T-helper 17 cell (primary cell): ENCODE results near the gene TCF20. TPM values are rescaled to one million over a fixed set of nuclear protein-coding genes. Genes with fewer than 3 reads are reported as not detected.

Source experiments
- ATAC-seq: fragments of 150-1000 bp; cut with Tn5 transposase; 2 replicates; pipeline ENCODE4 v1.10.0; 2021; ENCODE audit warnings: mild to moderate bottlenecking, moderate library complexity
- DNase-seq, 3 donors: peaks; one replicate each; pipeline versions ENCODE4 v3.0.0 to v3.0.0-alpha.2; 2020 to 2021
- H3K9me3 ChIP-seq: one replicate; pipeline ENCODE4 v1.7.0; 2013; ENCODE audit warnings: low read length, mild to moderate bottlenecking; ENCODE audit not compliant: control insufficient read depth, poor library complexity, severe bottlenecking
- H3K27ac Mint-ChIP-seq: one replicate; pipeline ENCODE4 v1.8.0; 2022; ENCODE audit warnings: mild to moderate bottlenecking, moderate library complexity, mixed read lengths
- H3K27me3 Mint-ChIP-seq: one replicate; pipeline ENCODE4 v1.8.0; 2022; ENCODE audit warnings: mixed read lengths
- H3K36me3 Mint-ChIP-seq: one replicate; pipeline ENCODE4 v1.8.0; 2022; ENCODE audit warnings: low read depth, mixed read lengths
- H3K4me1 Mint-ChIP-seq: one replicate; pipeline ENCODE4 v1.8.0; 2022; ENCODE audit warnings: mild to moderate bottlenecking, mixed read lengths
- H3K4me3 Mint-ChIP-seq: one replicate; pipeline ENCODE4 v1.8.0; 2022; ENCODE audit warnings: mild to moderate bottlenecking, moderate library complexity, mixed read lengths
- total RNA-seq, 4 donors: library from RNA in 2 of 4; stranded (reverse) in 2 of 4; gene quantifications; one replicate each; pipeline ENCODE4 v1.2.3 and lab custom pipeline; 2022 to 2026

Gene TCF20
- total RNA-seq, 2 donors from 2014 or later: 68.7 to 81.9 TPM

- DNase-seq (no peak), ATAC-seq (no peak)
- H3K4me1 Mint-ChIP-seq: peaks cover 41% of the 10 kb centered on the region
- H3K4me3 Mint-ChIP-seq: no peak overlapping the region
- no peaks in the 10 kb centered on the region for H3K27me3 Mint-ChIP-seq
- no peaks in the 10 kb centered on the region for H3K9me3 ChIP-seq
- H3K36me3 Mint-ChIP-seq: no peaks in the 10 kb centered on the region
- H3K27ac Mint-ChIP-seq: peak overlapping the region; percentile 9
Observed at GRCh38 chr22:42307806-42308563, 37.5 kb upstream of the TCF20 start.

DNA sequence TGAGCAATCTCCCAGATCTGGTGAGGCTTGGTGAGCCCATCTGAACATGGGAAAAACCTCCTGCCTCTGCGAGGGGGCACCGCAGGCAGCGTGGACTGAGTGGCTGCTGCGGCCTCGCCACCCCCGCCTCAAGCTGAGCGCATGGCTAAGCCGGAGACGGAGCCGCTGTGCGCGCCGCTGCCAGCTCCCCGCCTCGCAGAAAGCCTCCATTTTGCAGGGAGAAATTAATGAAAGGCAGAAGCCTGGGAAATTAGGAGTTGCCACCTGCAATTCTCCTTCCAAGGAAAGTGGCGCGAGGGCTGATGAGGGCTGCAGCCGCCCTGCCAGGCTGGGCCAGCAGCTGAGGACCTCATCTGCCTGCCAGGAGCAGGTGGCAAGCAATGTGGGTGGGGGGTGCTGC, 35.6 kb upstream of the TCF20 start:
- H3K4me1 Mint-ChIP-seq: peaks cover 46% of the 10 kb centered on the region

GRCh38 chr22:42304324-42304790, 33.9 kb upstream of the TCF20 start:
- H3K36me3 Mint-ChIP-seq: no peaks in the 10 kb centered on the region
- ATAC-seq: no peak
- no peaks in the 10 kb centered on the region for H3K9me3 ChIP-seq
- peak overlapping the region; percentile 34 for H3K27ac Mint-ChIP-seq
- no peaks in the 10 kb centered on the region for H3K27me3 Mint-ChIP-seq
- H3K4me3 Mint-ChIP-seq: peak overlapping the region; percentile 39
- peaks cover 54% of the 10 kb centered on the region for H3K4me1 Mint-ChIP-seq
- no peak for DNase-seq

More for the DNA sequence above, 35.6 kb upstream of the TCF20 start:
- no peak for DNase-seq
- no peak for ATAC-seq
- H3K36me3 Mint-ChIP-seq: no peaks in the 10 kb centered on the region
- no peak overlapping the region for H3K27ac Mint-ChIP-seq
- H3K4me3 Mint-ChIP-seq: no peak overlapping the region
- H3K27me3 Mint-ChIP-seq: no peaks in the 10 kb centered on the region
- H3K9me3 ChIP-seq: no peaks in the 10 kb centered on the region

GRCh38 chr22:42303396-42304323, 33.2 kb upstream of the TCF20 start:
- Mint-ChIP-seq H3K27me3 (no peaks in the 10 kb centered on the region), H3K36me3 (no peaks in the 10 kb centered on the region), H3K27ac (peak overlapping the region; percentile 34), H3K4me1 (peaks cover 58% of the 10 kb centered on the region), H3K4me3 (peak overlapping the region; percentile 53)
- no peak for DNase-seq
- peak; percentile 22 for ATAC-seq
- H3K9me3 ChIP-seq: no peaks in the 10 kb centered on the region

DNA sequence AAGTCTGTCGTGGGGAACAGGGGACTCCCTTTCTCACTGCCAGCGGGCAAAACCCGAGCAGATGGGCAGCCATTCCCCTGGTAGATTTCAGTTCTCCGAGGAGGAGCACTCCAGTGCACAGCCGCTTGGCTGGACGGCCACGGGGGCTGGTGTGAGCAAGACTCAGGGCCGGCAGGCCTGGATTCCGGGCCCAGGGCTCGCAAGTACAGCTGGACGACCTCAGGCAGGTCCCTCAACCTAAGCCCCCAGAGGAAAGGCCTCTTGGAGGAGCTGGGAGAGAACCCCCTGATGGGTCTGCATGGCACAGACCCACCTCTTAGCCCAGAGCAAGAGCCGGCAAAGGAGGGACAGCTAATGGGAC, 31.3 kb upstream of the TCF20 start:
- Mint-ChIP-seq H3K27me3 (no peaks in the 10 kb centered on the region), H3K36me3 (no peaks in the 10 kb centered on the region), H3K27ac (peak overlapping the region; percentile 94), H3K4me3 (no peak overlapping the region), H3K4me1 (peaks cover 62% of the 10 kb centered on the region)
- no peak for ATAC-seq
- no peaks in the 10 kb centered on the region for H3K9me3 ChIP-seq
- DNase-seq: no peak

DNA sequence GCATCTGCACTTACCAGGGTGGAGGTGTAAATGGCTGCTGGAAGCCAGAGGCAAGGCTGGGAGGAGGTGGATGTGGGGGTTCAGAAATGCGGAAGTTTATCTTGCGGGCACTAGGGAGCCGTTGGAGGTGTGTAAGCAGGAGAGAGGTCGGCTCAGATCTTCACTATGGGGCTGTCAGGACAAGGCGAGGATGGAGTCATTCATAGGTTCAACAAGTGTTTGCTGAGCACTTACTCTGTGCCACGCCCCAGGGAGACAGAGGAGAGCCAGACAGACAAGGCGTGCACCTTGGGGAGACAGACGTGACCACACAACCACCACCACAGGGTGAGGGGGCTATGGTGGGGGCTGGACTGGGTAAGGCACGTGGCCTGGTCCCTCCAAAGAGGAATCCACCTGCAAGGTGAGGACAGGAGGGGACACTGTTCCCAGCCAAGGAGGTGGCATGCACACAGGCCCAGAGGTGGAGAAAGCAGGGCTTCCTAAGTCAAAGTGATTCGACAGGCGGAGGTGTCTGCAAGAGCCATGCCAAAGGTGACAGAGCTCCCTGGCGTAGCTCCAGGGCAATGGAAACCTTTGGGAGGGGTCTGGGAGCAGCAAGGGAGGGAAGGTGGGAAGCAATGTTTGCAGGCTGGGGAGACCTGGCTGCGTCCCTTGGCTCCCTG, 30.8 kb upstream of the TCF20 start:
- no peaks in the 10 kb centered on the region for H3K27me3 Mint-ChIP-seq
- H3K27ac Mint-ChIP-seq: peak overlapping the region; percentile 94
- peaks cover 64% of the 10 kb centered on the region for H3K4me1 Mint-ChIP-seq
- ATAC-seq (no peak), DNase-seq (no peak)
- peak overlapping the region; percentile 89 for H3K4me3 Mint-ChIP-seq
- no peaks in the 10 kb centered on the region for H3K36me3 Mint-ChIP-seq
- H3K9me3 ChIP-seq: no peaks in the 10 kb centered on the region

GRCh38 chr22:42300259-42301076, 30.0 kb upstream of the TCF20 start:
- no peaks in the 10 kb centered on the region for H3K36me3 Mint-ChIP-seq
- DNase-seq (peak in 1 of 3 donors; percentile 28), ATAC-seq (peak; percentile 88)
- H3K9me3 ChIP-seq: no peaks in the 10 kb centered on the region
- no peaks in the 10 kb centered on the region for H3K27me3 Mint-ChIP-seq
- H3K4me1 Mint-ChIP-seq: peaks cover 67% of the 10 kb centered on the region
- H3K4me3 Mint-ChIP-seq: peak overlapping the region; percentile 89
- peak overlapping the region; percentile 94 for H3K27ac Mint-ChIP-seq

DNA sequence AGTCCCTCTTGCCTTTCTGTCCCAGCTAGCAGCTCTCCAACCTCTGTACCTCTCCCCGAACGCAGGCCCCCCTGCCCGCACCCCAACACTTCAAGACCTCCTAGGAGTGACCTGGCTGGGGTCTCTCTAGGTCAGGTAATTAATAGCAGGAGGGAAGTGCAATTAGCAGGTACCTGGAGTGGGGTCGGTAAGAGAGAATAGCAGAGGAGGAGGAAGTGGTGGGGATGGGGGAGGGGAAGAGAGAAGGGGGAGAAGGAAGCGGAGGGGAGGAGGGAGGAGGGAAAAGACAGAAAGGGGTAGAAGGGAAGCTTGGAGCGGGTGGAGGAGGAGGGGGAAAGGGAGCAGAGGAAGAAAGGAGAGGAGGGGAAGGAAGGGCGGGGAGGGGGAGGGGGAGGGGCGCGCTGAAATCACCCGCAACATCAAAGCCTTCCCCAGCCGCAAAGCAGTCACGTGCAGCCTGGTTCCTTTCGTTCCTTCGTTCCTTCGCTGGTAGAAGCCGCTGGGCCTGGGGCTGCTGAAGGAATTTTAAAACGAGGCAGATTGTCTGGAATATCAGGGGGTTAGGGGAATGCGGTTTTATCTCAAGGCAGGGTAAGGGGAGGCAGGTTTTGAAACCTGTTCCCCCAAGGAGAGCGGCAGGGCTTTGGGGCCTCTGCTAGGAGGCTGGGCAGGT, 29.3 kb upstream of the TCF20 start:
- Mint-ChIP-seq H3K36me3 (no peaks in the 10 kb centered on the region), H3K4me3 (peak overlapping the region; percentile 89), H3K4me1 (peaks cover 64% of the 10 kb centered on the region), H3K27me3 (no peaks in the 10 kb centered on the region), H3K27ac (peak overlapping the region; percentile 94)
- DNase-seq (peak in 2 of 3 donors; percentile 55 to 59), ATAC-seq (peak; percentile 54)
- H3K9me3 ChIP-seq: no peaks in the 10 kb centered on the region

DNA sequence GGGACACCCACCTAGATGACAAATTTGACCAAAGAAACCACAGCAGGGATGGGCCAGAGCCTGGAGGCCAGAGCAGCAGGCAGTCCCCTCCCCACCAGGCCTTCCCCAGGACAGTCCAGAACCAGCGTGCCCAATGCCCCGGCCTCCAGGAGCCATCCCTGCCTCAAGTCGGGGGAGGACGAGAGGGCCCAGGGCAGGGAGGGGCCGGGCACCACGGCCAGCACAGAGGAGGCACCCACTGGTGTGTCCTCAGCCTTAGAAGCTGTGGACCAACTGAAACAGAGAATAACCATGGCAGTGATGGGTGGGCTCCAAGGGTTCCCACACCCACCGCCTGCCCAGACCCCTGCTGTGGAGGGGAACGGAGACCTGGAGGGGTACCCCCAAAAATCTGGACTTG, 28.3 kb upstream of the TCF20 start:
- no peaks in the 10 kb centered on the region for H3K9me3 ChIP-seq
- ATAC-seq (no peak), DNase-seq (no peak)
- Mint-ChIP-seq H3K36me3 (no peaks in the 10 kb centered on the region), H3K27ac (peak overlapping the region; percentile 94), H3K27me3 (no peaks in the 10 kb centered on the region), H3K4me1 (peaks cover 62% of the 10 kb centered on the region), H3K4me3 (peak overlapping the region; percentile 56)

DNA sequence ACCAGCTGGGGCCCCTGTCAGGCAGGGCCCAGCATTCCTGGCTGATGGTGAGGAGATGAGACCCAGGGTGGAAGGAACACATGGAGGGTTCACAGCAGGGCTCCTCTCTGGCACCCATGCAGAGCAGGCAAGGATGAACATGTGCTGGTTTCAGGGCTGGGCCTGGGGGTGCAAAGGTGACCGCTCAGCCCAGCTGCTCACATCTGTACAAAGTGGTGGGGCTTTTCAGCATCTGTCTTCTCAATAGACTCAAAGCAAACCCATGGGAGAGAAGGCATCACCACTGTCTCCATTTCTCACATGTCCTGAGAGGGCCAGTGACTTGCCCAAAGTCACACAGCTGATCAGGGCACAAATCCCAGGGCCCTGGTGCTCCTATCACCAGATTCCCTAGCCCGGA, 27.3 kb upstream of the TCF20 start:
- no peaks in the 10 kb centered on the region for H3K9me3 ChIP-seq
- H3K36me3 Mint-ChIP-seq: no peaks in the 10 kb centered on the region
- DNase-seq (no peak), ATAC-seq (no peak)
- H3K4me1 Mint-ChIP-seq: peaks cover 54% of the 10 kb centered on the region
- H3K27ac Mint-ChIP-seq: peak overlapping the region; percentile 75
- no peaks in the 10 kb centered on the region for H3K27me3 Mint-ChIP-seq
- no peak overlapping the region for H3K4me3 Mint-ChIP-seq

DNA sequence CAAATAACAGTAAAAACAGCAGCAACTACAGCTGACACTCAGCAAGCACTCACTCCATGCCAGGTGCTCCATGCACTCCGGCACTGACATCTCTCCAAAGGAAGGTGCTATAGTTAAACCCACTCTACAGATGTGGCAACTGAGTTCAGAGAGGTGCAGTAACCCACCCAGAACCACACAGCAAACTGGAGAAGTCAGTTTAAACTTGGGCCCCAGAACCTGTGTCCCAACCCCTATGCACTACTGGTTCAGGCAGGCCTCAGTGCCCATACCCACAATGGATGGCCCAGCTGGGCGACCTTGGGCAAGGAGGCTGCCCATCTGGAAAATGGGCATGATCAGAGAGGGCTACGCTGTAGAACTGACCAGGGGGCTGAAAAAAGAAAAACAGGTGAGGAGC, 26.4 kb upstream of the TCF20 start:
- Mint-ChIP-seq H3K4me1 (peaks cover 51% of the 10 kb centered on the region), H3K4me3 (no peak overlapping the region), H3K36me3 (no peaks in the 10 kb centered on the region), H3K27me3 (no peaks in the 10 kb centered on the region), H3K27ac (peak overlapping the region; percentile 75)
- ATAC-seq: no peak
- H3K9me3 ChIP-seq: no peaks in the 10 kb centered on the region
- no peak for DNase-seq

- Mint-ChIP-seq H3K4me1 (peaks cover 55% of the 10 kb centered on the region), H3K27ac (no peak overlapping the region), H3K4me3 (no peak overlapping the region), H3K27me3 (no peaks in the 10 kb centered on the region), H3K36me3 (no peaks in the 10 kb centered on the region)
- H3K9me3 ChIP-seq: no peaks in the 10 kb centered on the region
- DNase-seq (no peak), ATAC-seq (no peak)
Observed at GRCh38 chr22:42296381-42296853, 26.0 kb upstream of the TCF20 start.
